MM.1S (cell line): ENCODE data around the gene NBEA.

Experiments used
- DNase-seq: peaks from one replicate; pipeline ENCODE4 v3.0.0-alpha.2; 2015
- H2AFZ ChIP-seq: fragments of 300-600 bp; sonication (generic); 2 replicates; pipeline ENCODE4 v1.6.0; 2016; ENCODE audit warnings: antibody characterized with exemption, low read length
- H3F3A ChIP-seq: fragments of 300-600 bp; sonication (generic); 2 replicates; pipeline ENCODE4 v1.6.1; 2016; ENCODE audit warnings: mild to moderate bottlenecking, antibody characterized with exemption, low read length, moderate library complexity, mixed read lengths; ENCODE audit not compliant: insufficient read depth
- H3K27ac ChIP-seq: fragments of 300-600 bp; sonication (generic); 2 replicates; pipeline ENCODE4 v1.5.1; 2016; ENCODE audit warnings: mild to moderate bottlenecking, low read length
- H3K27me3 ChIP-seq: fragments of 300-600 bp; sonication (generic); replicated peaks from 2 replicates; pipeline ENCODE4 v1.6.0; 2016; ENCODE audit warnings: low read length; ENCODE audit not compliant: insufficient read depth
- H3K36me3 ChIP-seq: fragments of 300-600 bp; sonication (generic); replicated peaks from 2 replicates; pipeline ENCODE4 v1.6.1; 2016; ENCODE audit warnings: mild to moderate bottlenecking, low read length, mixed read lengths; ENCODE audit not compliant: insufficient read depth
- H3K4me1 ChIP-seq: fragments of 300-600 bp; sonication (generic); 2 replicates; pipeline ENCODE4 v1.6.1; 2016; ENCODE audit warnings: low read length, mixed read lengths
- H3K4me2 ChIP-seq: fragments of 300-600 bp; sonication (generic); 2 replicates; pipeline ENCODE4 v1.6.0; 2016; ENCODE audit warnings: low read depth, low read length
- H3K4me3 ChIP-seq: fragments of 300-600 bp; sonication (generic); 2 replicates; pipeline ENCODE4 v1.5.1; 2016; ENCODE audit warnings: low read length, mixed read lengths
- H3K79me2 ChIP-seq: fragments of 300-600 bp; sonication (generic); 2 replicates; pipeline ENCODE4 v1.6.1; 2016; ENCODE audit warnings: mixed run types, low read length, mixed read lengths
- H3K9ac ChIP-seq: fragments of 300-600 bp; sonication (generic); 2 replicates; pipeline ENCODE4 v1.6.1; 2016; ENCODE audit warnings: low read length, mixed read lengths
- H3K9me2 ChIP-seq: fragments of 300-600 bp; sonication (generic); replicated peaks from 2 replicates; pipeline ENCODE4 v1.6.1; 2016; ENCODE audit warnings: mild to moderate bottlenecking, low read length, mixed read lengths; ENCODE audit not compliant: insufficient read depth
- H3K9me3 ChIP-seq: fragments of 300-600 bp; sonication (generic); replicated peaks from 2 replicates; pipeline ENCODE4 v1.6.1; 2016; ENCODE audit warnings: mild to moderate bottlenecking, low read length, mixed read lengths; ENCODE audit not compliant: insufficient read depth
- H4K20me1 ChIP-seq: fragments of 300-600 bp; sonication (generic); 2 replicates; pipeline ENCODE4 v1.6.1; 2016; ENCODE audit warnings: mild to moderate bottlenecking, low read length, moderate library complexity, mixed read lengths; ENCODE audit not compliant: insufficient read depth
- EZH2 ChIP-seq: fragments of 300-600 bp; sonication (generic); optimal IDR thresholded peaks from 2 replicates; pipeline ENCODE3; 2017; ENCODE audit warnings: low read depth, mild to moderate bottlenecking, antibody characterized with exemption, low read length, mixed read lengths
- EZH2phosphoT487 ChIP-seq: fragments of 300-600 bp; sonication (generic); IDR thresholded peaks from 2 replicates; pipeline ENCODE4 v1.6.1; 2018; ENCODE audit warnings: antibody characterized with exemption, low read length
- TF ChIP-seq, protein P1 (sequence below): fragments of 300-600 bp; sonication (generic); IDR thresholded peaks from 2 replicates; pipeline ENCODE4 v1.5.1; 2016; ENCODE audit warnings: antibody characterized with exemption, low read length, mixed read lengths

The NBEA gene

DNA sequence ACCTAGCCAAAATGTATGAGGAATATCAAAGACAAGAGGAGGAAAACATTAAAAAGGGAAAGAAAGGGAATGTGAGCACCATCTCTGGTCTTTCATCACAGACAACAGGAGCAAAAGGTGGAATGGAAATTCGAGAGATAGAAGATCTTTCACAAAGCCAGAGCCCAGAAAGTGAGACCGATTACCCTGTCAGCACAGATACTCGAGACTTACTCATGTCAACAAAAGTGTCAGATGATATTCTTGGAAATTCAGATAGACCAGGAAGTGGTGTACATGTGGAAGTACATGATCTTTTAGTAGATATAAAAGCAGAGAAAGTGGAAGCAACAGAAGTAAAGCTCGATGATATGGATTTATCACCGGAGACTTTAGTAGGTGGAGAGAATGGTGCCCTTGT is 217.0 kb downstream of the NBEA start:
- no peaks in the 10 kb centered on the region for H3K9me3 ChIP-seq
- H3K4me2 ChIP-seq, result no peak overlapping the region
- no peaks in the 10 kb centered on the region for H4K20me1 ChIP-seq
- H3K36me3 ChIP-seq, result no peaks in the 10 kb centered on the region
- H3K79me2 ChIP-seq, result no peaks in the 10 kb centered on the region
- no peak overlapping the region for H3K4me3 ChIP-seq
- no peaks in the 10 kb centered on the region for H3K9me2 ChIP-seq
- H3F3A ChIP-seq, result no peaks in the 10 kb centered on the region
- TF ChIP-seq EZH2, result no peak
- H3K9ac ChIP-seq, result no peak overlapping the region
- no peaks in the 10 kb centered on the region for H3K27me3 ChIP-seq
- H3K27ac ChIP-seq, result no peak overlapping the region
- DNase-seq, result no peak
- H3K4me1 ChIP-seq, result 0 out of 2 replicates have a peak, but pooled peaks cover 7% of the 10 kb centered on the region
- H2AFZ ChIP-seq, result no peak overlapping the region

DNA sequence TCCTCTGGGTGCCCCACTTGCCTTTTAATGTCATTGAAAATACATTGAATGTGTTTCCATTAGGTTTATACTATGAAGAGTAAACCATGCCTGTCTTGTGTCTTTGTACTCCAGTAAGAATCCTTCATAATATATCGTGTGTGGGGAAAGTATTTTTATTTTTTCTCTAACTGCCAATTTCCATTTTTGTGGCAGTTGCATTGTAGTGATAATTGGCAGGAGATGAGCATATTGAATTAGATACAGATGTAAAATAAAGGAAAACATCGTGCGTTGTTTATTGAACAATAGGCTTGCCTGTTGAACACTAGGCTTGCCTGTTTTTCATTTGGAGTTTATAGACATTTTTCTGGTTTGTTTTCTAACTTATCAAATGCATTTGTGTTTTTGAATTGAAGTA is 218.8 kb downstream of the NBEA start:
- Histone ChIP-seq H3F3A (no peaks in the 10 kb centered on the region), H3K4me1 (0 out of 2 replicates have a peak, but pooled peaks cover 10% of the 10 kb centered on the region), H3K9me3 (no peaks in the 10 kb centered on the region), H3K4me2 (no peak overlapping the region), H3K9me2 (no peaks in the 10 kb centered on the region), H3K27me3 (no peaks in the 10 kb centered on the region), H3K4me3 (no peak overlapping the region), H3K27ac (no peak overlapping the region), H3K36me3 (no peaks in the 10 kb centered on the region), H4K20me1 (no peaks in the 10 kb centered on the region), H3K9ac (no peak overlapping the region), H3K79me2 (no peaks in the 10 kb centered on the region), H2AFZ (no peak overlapping the region)
- TF ChIP-seq, protein P1, sequence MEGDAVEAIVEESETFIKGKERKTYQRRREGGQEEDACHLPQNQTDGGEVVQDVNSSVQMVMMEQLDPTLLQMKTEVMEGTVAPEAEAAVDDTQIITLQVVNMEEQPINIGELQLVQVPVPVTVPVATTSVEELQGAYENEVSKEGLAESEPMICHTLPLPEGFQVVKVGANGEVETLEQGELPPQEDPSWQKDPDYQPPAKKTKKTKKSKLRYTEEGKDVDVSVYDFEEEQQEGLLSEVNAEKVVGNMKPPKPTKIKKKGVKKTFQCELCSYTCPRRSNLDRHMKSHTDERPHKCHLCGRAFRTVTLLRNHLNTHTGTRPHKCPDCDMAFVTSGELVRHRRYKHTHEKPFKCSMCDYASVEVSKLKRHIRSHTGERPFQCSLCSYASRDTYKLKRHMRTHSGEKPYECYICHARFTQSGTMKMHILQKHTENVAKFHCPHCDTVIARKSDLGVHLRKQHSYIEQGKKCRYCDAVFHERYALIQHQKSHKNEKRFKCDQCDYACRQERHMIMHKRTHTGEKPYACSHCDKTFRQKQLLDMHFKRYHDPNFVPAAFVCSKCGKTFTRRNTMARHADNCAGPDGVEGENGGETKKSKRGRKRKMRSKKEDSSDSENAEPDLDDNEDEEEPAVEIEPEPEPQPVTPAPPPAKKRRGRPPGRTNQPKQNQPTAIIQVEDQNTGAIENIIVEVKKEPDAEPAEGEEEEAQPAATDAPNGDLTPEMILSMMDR, result no peak
- TF ChIP-seq EZH2phosphoT487, result no peak
- TF ChIP-seq EZH2, result no peak
- DNase-seq, result no peak

DNA sequence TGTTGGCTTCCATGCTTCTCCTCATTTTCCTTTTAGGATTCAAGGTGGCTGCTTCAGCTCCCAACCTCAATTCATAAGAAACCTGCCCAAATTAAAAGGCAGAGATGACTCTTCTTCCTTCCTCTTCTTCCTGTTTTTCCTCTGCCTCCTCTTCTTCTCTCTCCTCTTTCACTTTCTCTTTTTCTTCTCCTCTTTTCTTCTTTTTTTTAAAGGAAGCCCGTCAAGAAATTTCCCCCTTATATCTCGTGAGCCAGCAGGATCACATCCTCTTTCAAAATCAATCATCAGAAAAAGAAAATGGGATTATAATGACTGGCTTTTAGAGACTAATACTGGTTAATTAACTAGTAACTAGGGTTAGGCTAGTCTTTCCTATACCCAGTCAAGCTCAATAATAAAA is 220.3 kb downstream of the NBEA start:
- H3K36me3 ChIP-seq, result no peaks in the 10 kb centered on the region
- H3K4me3 ChIP-seq, result no peak overlapping the region
- H3K4me2 ChIP-seq, result peak overlapping the region; percentile 27; the same call in 1 of the 2 replicates
- H3K9ac ChIP-seq, result no peak overlapping the region
- H2AFZ ChIP-seq, result no peak overlapping the region
- 0 out of 2 replicates have a peak, but pooled peaks cover 10% of the 10 kb centered on the region for H3K4me1 ChIP-seq
- H3K27ac ChIP-seq, result no peak overlapping the region
- TF ChIP-seq EZH2 (no peak), EZH2phosphoT487 (no peak)
- TF ChIP-seq, protein P1, result no peak
- DNase-seq, result no peak
- no peaks in the 10 kb centered on the region for H3K9me2 ChIP-seq
- H3F3A ChIP-seq, result no peaks in the 10 kb centered on the region
- H3K79me2 ChIP-seq, result no peaks in the 10 kb centered on the region
- H4K20me1 ChIP-seq, result no peaks in the 10 kb centered on the region
- no peaks in the 10 kb centered on the region for H3K27me3 ChIP-seq
- H3K9me3 ChIP-seq, result no peaks in the 10 kb centered on the region

DNA sequence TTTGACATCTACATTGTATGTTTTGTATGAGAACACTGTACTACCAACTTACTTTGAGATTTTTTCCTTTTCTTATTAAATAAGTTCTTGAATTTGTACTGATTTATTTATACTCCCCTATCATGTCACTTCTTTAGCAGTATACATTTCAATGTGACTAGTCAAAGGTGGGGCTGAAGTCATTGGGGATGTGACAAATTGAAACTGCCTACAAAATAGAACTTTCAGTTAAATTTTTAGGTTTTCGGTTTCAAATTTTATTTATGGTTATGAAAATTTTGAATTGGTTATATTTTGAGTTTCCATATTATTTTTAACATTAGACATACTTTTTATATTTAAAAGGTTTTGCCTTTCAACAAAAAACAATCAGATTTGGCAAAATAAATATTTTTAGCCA is 221.6 kb downstream of the NBEA start:
- Histone ChIP-seq H3K9me3 (no peaks in the 10 kb centered on the region), H2AFZ (no peak overlapping the region), H3K27ac (peak overlapping the region; percentile 27; the same call in 1 of the 2 replicates), H3K4me2 (peak overlapping the region; percentile 19; the same call in 1 of the 2 replicates), H3K4me3 (no peak overlapping the region), H3K79me2 (no peaks in the 10 kb centered on the region), H3K9ac (no peak overlapping the region), H4K20me1 (no peaks in the 10 kb centered on the region), H3K4me1 (0 out of 2 replicates have a peak, but pooled peaks cover 10% of the 10 kb centered on the region), H3F3A (no peaks in the 10 kb centered on the region), H3K36me3 (no peaks in the 10 kb centered on the region), H3K27me3 (no peaks in the 10 kb centered on the region), H3K9me2 (no peaks in the 10 kb centered on the region)
- peak; percentile 39 for DNase-seq
- no peak for TF ChIP-seq EZH2phosphoT487
- no peak for TF ChIP-seq EZH2
- TF ChIP-seq, protein P1, result no peak
